SK-N-SH (cell line): Measurements from ENCODE around the gene NT5C3A. TPM values are rescaled to one million over a fixed set of nuclear protein-coding genes. Genes with fewer than 3 reads are reported as not detected.
"Not testable (repeated sequence)": the region's sequence is repeated elsewhere in the genome, so short reads cannot be mapped to it uniquely, and the experiment has no call there.

ENCODE experiments used
- CTCF ChIA-PET: fragments of 300-600, 350-600 bp; formaldehyde crosslinking; extraction: SDS; loops from one replicate; lab custom pipeline; 2021; lab: Yijun Ruan, JAX
- POLR2A ChIA-PET: fragments of 350-600 bp; sonication (Branson Sonifier 250); formaldehyde crosslinking; extraction: SDS; loops from one replicate; lab custom pipeline; 2020; ENCODE audit warnings: antibody characterized with exemption, inconsistent platforms; lab: Yijun Ruan, JAX
- DNase-seq: peaks from one replicate; pipeline ENCODE4 v3.0.0; 2012
- H2AFZ ChIP-seq: fragments of 200-600 bp; sonication (generic); 2 replicates; pipeline ENCODE4 v1.8.1; 2016; ENCODE audit warnings: antibody characterized with exemption, mild to moderate bottlenecking, low read depth
- H3F3A ChIP-seq: fragments of 200-600 bp; sonication (generic); replicated peaks from 2 replicates; pipeline ENCODE3; 2016; ENCODE audit warnings: antibody characterized with exemption, mild to moderate bottlenecking; ENCODE audit not compliant: insufficient read depth
- H3K27ac ChIP-seq, 2 experiments: fragments of 200-500 bp in 1 of 2; fragments of 200-600 bp in 1 of 2; sonication (Bioruptor generic) in 1 of 2; sonication (generic), shearing (Covaris generic) in 1 of 2; 2 replicates each; pipeline versions ENCODE4 v1.5.1 to v1.6.1; 2014 to 2016; ENCODE audit warnings: low read depth in 2 of 2, inconsistent platforms in 1 of 2, low read length in 1 of 2, mild to moderate bottlenecking in 1 of 2, mixed read lengths in 1 of 2
- H3K27me3 ChIP-seq: fragments of 200-600 bp; sonication (generic), shearing (Covaris generic); 2 replicates; pipeline ENCODE4 v1.6.1; 2016; ENCODE audit warnings: mixed run types; ENCODE audit not compliant: insufficient read depth
- H3K36me3 ChIP-seq, 2 experiments: fragments of 200-500 bp in 1 of 2; fragments of 200-600 bp in 1 of 2; sonication (Bioruptor generic) in 1 of 2; sonication (generic) in 1 of 2; replicated peaks in 1 of 2; 2 replicates each; pipeline versions ENCODE3 to v1.5.1; 2014 to 2016; ENCODE audit warnings: low read length in 1 of 2, mild to moderate bottlenecking in 1 of 2; ENCODE audit not compliant: insufficient read depth in 2 of 2, control insufficient read depth in 1 of 2
- H3K4me1 ChIP-seq, 2 experiments: fragments of 200-500 bp in 1 of 2; fragments of 200-600 bp in 1 of 2; sonication (Bioruptor generic) in 1 of 2; sonication (generic), shearing (Covaris generic) in 1 of 2; 2 replicates each; pipeline versions ENCODE4 v1.5.1 to v1.6.1; 2014 to 2016; ENCODE audit warnings: low read depth in 1 of 2, low read length in 1 of 2, mixed run types in 1 of 2; ENCODE audit not compliant: insufficient read depth in 2 of 2, control insufficient read depth in 1 of 2
- H3K4me2 ChIP-seq: fragments of 200-600 bp; sonication (generic), shearing (Covaris generic); 2 replicates; pipeline ENCODE4 v1.6.1; 2017; ENCODE audit warnings: mixed run types
- H3K4me3 ChIP-seq, 2 experiments: fragments of 200-500 bp in 1 of 2; fragments of 200-600 bp in 1 of 2; sonication (Bioruptor generic) in 1 of 2; sonication (generic), shearing (Covaris generic) in 1 of 2; 2 replicates each; pipeline versions ENCODE4 v1.5.1 to v1.8.1; 2014 to 2016; ENCODE audit warnings: low read depth in 2 of 2, inconsistent platforms in 1 of 2, low read length in 1 of 2, mild to moderate bottlenecking in 1 of 2, mixed read lengths in 1 of 2, moderate library complexity in 1 of 2
- H3K79me2 ChIP-seq: fragments of 200-600 bp; sonication (generic); 2 replicates; pipeline ENCODE4 v1.8.1; 2017; ENCODE audit warnings: mild to moderate bottlenecking; ENCODE audit not compliant: insufficient read depth
- H3K9ac ChIP-seq: fragments of 200-600 bp; sonication (generic); 2 replicates; pipeline ENCODE4 v1.6.1; 2017; ENCODE audit warnings: mixed run types
- H3K9me2 ChIP-seq: fragments of 200-600 bp; sonication (generic); 2 replicates; pipeline ENCODE4 v1.6.1; 2017; ENCODE audit warnings: mixed run types
- H3K9me3 ChIP-seq: fragments of 200-600 bp; sonication (generic); 2 replicates; pipeline ENCODE4 v1.6.1; 2017; ENCODE audit warnings: mixed run types, mild to moderate bottlenecking, moderate library complexity
- H4K20me1 ChIP-seq: fragments of 200-600 bp; sonication (generic); 2 replicates; pipeline ENCODE4 v1.6.1; 2017; ENCODE audit warnings: mild to moderate bottlenecking, mixed run types; ENCODE audit not compliant: insufficient read depth
- JUND ChIP-seq: IDR thresholded peaks from 2 replicates; pipeline ENCODE4 v1.4.0; 2012
- NFIC ChIP-seq: IDR thresholded peaks from 2 replicates; pipeline ENCODE4 v1.4.0; 2012; ENCODE audit warnings: borderline replicate concordance
- TCF12 ChIP-seq: IDR thresholded peaks from 2 replicates; pipeline ENCODE4 v1.4.0; 2012
- WGBS: methylation state at CpG from one replicate; pipeline ENCODE4 v1.1.6; 2017; ENCODE audit warnings: low lambda C conversion rate; 5-methylcytosine and 5-hydroxymethylcytosine counted together
- polyA plus RNA-seq, 3 experiments: library from polyadenylated mRNA; depleted of rRNA; stranded (reverse); fragments of >200 nt; gene quantifications; 2 replicates each; pipeline ENCODE4 v1.2.3, GENCODE V29; 2012
- TF ChIP-seq, protein P1 (sequence below): IDR thresholded peaks from 2 replicates; pipeline ENCODE4 v1.6.1; 2012; ENCODE audit warnings: mild to moderate bottlenecking, low read depth, low read length, moderate library complexity
- TF ChIP-seq, protein P2 (sequence below): IDR thresholded peaks from 2 replicates; pipeline ENCODE4; 2012

The NT5C3A gene
- polyA plus RNA-seq, 1 of the 3 experiments (the other 2 are of a cell fraction), result 13.2 TPM

DNA sequence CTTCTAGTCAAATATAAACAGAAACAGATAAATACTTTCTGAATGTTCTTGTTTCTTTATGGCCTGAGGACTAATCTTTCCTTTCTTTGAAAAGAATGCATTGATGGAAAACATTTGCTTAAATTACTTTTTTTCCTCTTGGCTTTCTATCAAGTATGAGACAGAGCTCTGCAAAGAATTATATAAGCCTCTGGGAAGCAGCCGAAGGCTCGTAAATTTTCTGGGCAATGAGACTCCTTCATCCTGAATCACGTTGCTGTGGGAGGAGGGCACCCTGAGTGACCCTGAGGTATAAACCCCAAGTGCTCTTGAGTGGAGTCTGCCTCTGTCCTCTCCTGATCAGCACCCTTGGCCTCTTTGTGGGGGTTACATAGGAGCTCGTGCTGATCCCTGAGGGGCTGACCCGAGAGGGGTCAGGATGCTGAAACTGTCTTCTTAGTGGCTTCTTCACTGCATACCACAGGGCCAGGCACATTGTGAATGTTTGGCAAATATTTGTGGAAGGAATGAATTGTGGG lies 71.4 kb downstream of the NT5C3A start:
- H3K27me3 ChIP-seq, H3K4me1 ChIP-seq, H3K79me2 ChIP-seq, H2AFZ ChIP-seq, H3K9me3 ChIP-seq, DNase-seq, H3K4me3 ChIP-seq, H3K9me2 ChIP-seq, CTCF ChIA-PET, H4K20me1 ChIP-seq, POLR2A ChIA-PET, H3F3A ChIP-seq: not testable (repeated sequence)
- Histone ChIP-seq H3K36me3 (peaks cover 6 to 24% of the 10 kb centered on the region in 2 experiments), H3K27ac (peak overlapping the region; percentile 74 to 92; a peak in 3 of 4 replicates), H3K9ac (peak overlapping the region; percentile 8; the same call in 1 of the 2 replicates), H3K4me2 (peak overlapping the region; percentile 50; the same call in 1 of the 2 replicates)
- WGBS, result 27% methylated on average over 3 of the region's 5 CpGs
- TF ChIP-seq, protein P1, sequence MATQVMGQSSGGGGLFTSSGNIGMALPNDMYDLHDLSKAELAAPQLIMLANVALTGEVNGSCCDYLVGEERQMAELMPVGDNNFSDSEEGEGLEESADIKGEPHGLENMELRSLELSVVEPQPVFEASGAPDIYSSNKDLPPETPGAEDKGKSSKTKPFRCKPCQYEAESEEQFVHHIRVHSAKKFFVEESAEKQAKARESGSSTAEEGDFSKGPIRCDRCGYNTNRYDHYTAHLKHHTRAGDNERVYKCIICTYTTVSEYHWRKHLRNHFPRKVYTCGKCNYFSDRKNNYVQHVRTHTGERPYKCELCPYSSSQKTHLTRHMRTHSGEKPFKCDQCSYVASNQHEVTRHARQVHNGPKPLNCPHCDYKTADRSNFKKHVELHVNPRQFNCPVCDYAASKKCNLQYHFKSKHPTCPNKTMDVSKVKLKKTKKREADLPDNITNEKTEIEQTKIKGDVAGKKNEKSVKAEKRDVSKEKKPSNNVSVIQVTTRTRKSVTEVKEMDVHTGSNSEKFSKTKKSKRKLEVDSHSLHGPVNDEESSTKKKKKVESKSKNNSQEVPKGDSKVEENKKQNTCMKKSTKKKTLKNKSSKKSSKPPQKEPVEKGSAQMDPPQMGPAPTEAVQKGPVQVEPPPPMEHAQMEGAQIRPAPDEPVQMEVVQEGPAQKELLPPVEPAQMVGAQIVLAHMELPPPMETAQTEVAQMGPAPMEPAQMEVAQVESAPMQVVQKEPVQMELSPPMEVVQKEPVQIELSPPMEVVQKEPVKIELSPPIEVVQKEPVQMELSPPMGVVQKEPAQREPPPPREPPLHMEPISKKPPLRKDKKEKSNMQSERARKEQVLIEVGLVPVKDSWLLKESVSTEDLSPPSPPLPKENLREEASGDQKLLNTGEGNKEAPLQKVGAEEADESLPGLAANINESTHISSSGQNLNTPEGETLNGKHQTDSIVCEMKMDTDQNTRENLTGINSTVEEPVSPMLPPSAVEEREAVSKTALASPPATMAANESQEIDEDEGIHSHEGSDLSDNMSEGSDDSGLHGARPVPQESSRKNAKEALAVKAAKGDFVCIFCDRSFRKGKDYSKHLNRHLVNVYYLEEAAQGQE, result 0 out of 2 replicates have a peak, but pooled peaks have one; percentile 20
- TF ChIP-seq TCF12 (peak; percentile 64; the same call in 1 of the 2 replicates), NFIC (peak; percentile 26; the same call in 1 of the 2 replicates), JUND (peak; percentile 29; the same call in 1 of the 2 replicates)
- TF ChIP-seq, protein P2, sequence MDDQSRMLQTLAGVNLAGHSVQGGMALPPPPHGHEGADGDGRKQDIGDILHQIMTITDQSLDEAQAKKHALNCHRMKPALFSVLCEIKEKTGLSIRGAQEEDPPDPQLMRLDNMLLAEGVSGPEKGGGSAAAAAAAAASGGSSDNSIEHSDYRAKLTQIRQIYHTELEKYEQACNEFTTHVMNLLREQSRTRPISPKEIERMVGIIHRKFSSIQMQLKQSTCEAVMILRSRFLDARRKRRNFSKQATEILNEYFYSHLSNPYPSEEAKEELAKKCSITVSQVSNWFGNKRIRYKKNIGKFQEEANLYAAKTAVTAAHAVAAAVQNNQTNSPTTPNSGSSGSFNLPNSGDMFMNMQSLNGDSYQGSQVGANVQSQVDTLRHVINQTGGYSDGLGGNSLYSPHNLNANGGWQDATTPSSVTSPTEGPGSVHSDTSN, result peak; percentile 55; the same call in 1 of the 2 replicates

DNA sequence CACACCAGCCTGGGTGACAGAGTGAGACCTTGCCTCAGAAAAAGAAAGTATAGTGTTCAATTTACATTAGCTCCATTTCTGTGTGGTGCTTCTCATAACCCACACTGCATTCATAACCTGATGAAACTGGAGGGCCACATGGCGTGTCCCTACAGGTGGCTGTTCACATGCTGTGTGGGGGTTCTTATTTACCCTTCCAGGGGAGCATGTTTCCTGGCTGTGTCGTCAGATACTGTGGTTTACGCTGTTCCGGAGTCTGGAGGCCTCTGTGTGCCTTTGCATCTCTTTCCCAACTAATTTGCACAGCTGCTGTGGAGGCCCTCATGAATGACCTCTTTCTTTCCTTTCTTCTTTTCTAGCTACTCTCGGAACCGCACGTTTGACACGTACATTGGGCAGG lies 74.4 kb downstream of the NT5C3A start:
- H3K4me1 ChIP-seq, H3K27me3 ChIP-seq, H3K9ac ChIP-seq, H4K20me1 ChIP-seq, H3K4me3 ChIP-seq, H2AFZ ChIP-seq, H3K27ac ChIP-seq, POLR2A ChIA-PET, H3K9me2 ChIP-seq, DNase-seq, H3K79me2 ChIP-seq, H3K9me3 ChIP-seq, H3K4me2 ChIP-seq: not testable (repeated sequence)
- CTCF ChIA-PET, result interaction anchor here (1.5 kb wide), 1 partner anchor 142 kb away, joined by 4 read pairs; no protein-coding TSS in a partner anchor
- peaks cover 19% of the 10 kb centered on the region for H3F3A ChIP-seq
- H3K36me3 ChIP-seq, result peaks cover 6 to 30% of the 10 kb centered on the region in 2 experiments
- WGBS, result 98% methylated on average over 8 of the region's 8 CpGs

DNA sequence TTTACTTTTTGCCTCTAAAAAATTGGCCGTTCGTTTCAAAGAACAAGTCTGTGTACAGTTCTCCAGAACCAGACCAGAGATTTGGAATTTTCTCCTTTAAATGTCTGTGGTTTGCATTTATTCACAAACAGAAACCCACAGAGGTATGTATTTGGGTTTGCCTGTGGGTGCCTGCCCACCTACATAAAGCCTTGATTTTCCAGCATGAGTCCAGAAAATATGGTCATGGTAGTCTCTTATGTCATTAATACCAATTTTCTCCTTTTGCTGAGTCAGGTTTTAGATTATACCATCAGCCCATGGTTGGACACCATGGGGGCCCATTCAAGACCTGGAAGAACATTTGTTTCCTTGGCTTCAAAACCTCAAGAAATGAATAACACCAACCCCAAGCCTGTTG lies 82.7 kb downstream of the NT5C3A start:
- H3K79me2 ChIP-seq, CTCF ChIA-PET, H3K4me1 ChIP-seq, H4K20me1 ChIP-seq, POLR2A ChIA-PET, H3K9me3 ChIP-seq, H3K27me3 ChIP-seq, H3K9me2 ChIP-seq, H2AFZ ChIP-seq, H3K27ac ChIP-seq, DNase-seq, H3K9ac ChIP-seq, H3K4me3 ChIP-seq, H3K4me2 ChIP-seq: not testable (repeated sequence)
- peaks cover 13% of the 10 kb centered on the region for H3F3A ChIP-seq
- peaks cover 13 to 38% of the 10 kb centered on the region in 2 experiments for H3K36me3 ChIP-seq
- WGBS, result 100% methylated on average over 1 of the region's 2 CpGs
